Measurements from ENCODE around the gene DOCK2. TPM values are rescaled to one million over a fixed set of nuclear protein-coding genes. Genes with fewer than 3 reads are reported as not detected.
A peak's percentile ranks its signal among the peaks of the same experiment; 100 is the strongest.

The DOCK2 gene
- total RNA-seq, 1 experiment from 2014 or later: not detected

DNA sequence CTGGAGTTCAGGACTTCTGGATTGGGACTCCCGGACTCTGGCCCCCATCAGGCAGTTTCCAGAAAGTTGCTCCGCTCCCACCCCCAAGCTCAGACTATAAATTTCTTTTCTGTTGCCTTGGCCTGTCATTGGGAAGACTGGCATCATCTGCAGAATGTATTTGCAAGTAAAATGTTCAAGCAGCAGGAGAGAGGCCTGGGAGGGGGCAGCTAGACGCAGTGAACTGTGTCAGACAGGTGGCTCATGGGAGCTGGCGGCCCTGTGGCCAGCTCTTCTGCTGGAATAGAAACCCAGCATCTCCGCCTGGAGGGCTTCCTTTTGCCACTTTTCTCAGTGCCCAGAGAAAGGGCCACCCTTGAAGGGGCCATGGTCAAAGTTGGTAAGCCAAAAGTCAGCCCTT, 327.2 kb downstream of the DOCK2 start:
- intact Hi-C loops (cut with micrococcal nuclease; ENCODE audit: unreplicated experiment): no loop called here
- CTCF ChIA-PET: interaction anchor here (1.3 kb wide), 1 partner anchor 26 kb away, joined by 3 read pairs; no protein-coding TSS in a partner anchor
- Mint-ChIP-seq H3K4me3 (ENCODE audit: low read depth, unreplicated experiment) (no peak overlapping the region), H3K27me3 (ENCODE audit: unreplicated experiment) (peaks cover 66% of the 10 kb centered on the region), H3K36me3 (ENCODE audit: insufficient read depth, unreplicated experiment) (no peaks in the 10 kb centered on the region), H3K9me3 (ENCODE audit: low read depth, unreplicated experiment) (no peaks in the 10 kb centered on the region), H3K4me1 (ENCODE audit: low read depth, unreplicated experiment) (no peaks in the 10 kb centered on the region), H3K27ac (ENCODE audit: unreplicated experiment) (no peak overlapping the region)
- no TSS peak for BruUV-seq (replicated peaks)
- TF ChIP-seq, protein P1, sequence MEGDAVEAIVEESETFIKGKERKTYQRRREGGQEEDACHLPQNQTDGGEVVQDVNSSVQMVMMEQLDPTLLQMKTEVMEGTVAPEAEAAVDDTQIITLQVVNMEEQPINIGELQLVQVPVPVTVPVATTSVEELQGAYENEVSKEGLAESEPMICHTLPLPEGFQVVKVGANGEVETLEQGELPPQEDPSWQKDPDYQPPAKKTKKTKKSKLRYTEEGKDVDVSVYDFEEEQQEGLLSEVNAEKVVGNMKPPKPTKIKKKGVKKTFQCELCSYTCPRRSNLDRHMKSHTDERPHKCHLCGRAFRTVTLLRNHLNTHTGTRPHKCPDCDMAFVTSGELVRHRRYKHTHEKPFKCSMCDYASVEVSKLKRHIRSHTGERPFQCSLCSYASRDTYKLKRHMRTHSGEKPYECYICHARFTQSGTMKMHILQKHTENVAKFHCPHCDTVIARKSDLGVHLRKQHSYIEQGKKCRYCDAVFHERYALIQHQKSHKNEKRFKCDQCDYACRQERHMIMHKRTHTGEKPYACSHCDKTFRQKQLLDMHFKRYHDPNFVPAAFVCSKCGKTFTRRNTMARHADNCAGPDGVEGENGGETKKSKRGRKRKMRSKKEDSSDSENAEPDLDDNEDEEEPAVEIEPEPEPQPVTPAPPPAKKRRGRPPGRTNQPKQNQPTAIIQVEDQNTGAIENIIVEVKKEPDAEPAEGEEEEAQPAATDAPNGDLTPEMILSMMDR (IDR thresholded peaks at IDR 0.05; ENCODE audit: unreplicated experiment): no peak
- DNase-seq: no peak

DNA sequence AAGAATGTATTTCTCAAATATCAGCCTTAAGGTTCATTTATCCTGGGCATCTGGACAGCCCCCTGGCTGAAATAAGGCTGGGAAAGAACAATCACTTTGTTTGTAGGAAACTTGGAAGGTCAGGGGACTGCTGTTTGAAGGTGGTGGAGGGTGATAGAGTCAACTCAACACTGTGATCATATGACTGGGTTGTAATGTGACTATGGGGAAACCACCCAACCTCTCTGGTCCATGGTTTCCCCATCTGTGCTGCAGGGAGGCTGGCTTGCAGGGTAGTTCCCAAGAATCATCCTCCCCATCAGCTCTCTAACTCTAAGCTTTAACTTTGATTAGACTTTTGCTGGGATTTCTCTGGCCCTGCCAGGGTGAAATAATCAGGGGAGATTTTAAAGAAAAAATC, 333.3 kb downstream of the DOCK2 start:
- intact Hi-C loops (cut with micrococcal nuclease; ENCODE audit: unreplicated experiment): no loop called here
- Mint-ChIP-seq H3K4me1 (ENCODE audit: low read depth, unreplicated experiment) (peaks cover 9% of the 10 kb centered on the region), H3K4me3 (ENCODE audit: low read depth, unreplicated experiment) (no peak overlapping the region), H3K36me3 (ENCODE audit: insufficient read depth, unreplicated experiment) (no peaks in the 10 kb centered on the region), H3K27ac (ENCODE audit: unreplicated experiment) (no peak overlapping the region), H3K9me3 (ENCODE audit: low read depth, unreplicated experiment) (no peaks in the 10 kb centered on the region), H3K27me3 (ENCODE audit: unreplicated experiment) (peaks cover 88% of the 10 kb centered on the region)
- CTCF ChIA-PET: interaction anchor here (2.0 kb wide), 1 partner anchor 10 kb away, joined by 7 read pairs; the partner anchor contains the start of gene INSYN2B
- no TSS peak for BruUV-seq (replicated peaks)
- TF ChIP-seq, protein P1 (IDR thresholded peaks at IDR 0.05; ENCODE audit: unreplicated experiment): no peak
- DNase-seq: no peak

DNA sequence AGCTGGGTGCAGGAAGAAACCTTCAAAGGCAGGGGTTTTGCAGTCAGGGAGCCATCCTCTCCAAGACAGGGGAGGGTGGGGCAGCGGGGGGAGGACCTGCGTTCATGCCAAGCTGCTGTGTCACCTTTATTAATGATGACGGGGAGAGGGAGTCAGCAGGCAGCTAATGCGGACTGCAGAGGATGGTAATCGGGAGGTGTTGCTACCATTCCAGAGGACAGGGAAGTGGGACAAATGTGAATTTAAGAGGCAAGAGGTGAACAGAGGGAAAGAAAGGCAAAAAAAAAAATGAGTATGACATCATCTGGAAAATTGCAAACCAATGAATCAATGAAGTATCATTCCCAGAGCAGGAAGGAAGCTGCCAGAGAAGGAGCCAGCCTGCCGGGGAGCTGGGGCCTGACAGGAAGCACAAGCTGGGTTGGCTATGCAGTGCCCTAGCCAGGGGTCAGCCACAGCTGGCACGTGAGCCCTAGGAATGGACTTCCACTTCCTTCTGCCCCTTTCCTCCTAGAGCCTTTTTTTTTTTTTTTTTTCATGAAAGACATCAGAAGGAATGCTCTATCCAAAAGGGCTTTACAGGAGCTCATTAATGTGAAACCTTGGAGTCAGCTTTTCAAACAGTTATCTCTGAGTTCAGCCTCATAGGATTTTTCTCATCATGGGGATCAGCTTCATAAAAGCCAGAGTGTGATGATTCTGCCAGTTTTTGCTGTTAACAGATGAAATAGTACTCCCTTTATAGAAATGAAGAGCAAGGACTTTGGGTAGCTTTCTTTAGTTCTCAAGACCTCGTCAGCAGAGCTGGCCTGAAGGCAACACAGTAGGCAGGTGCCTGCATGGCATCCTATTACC, 334.1 kb downstream of the DOCK2 start:
- no peak overlapping the region for H3K27ac Mint-ChIP-seq (ENCODE audit: unreplicated experiment)

DNA sequence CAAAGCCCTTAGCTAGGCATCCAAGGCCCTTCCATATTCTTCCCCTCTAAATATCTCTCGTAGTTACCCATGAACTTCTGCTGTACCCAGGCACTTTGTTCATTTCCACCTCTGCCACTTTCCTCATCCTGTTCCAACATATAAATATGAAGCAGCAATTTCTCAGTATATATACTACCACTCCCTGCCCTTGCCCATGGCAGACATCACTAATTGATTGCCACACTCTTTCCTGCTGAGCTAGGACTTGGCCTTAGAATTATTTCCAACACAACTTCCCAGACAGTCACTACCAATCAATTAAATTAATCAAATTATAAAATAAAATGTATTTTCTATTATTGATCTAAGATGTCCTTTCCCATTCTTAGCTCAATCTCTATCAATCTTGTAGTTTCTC, 334.7 kb downstream of the DOCK2 start:
- BruUV-seq (replicated peaks): no TSS peak
- no peaks in the 10 kb centered on the region for H3K36me3 Mint-ChIP-seq (ENCODE audit: insufficient read depth, unreplicated experiment)
- CTCF ChIA-PET: interaction anchor here (0.6 to 2.0 kb wide), 2 partner anchors 9 to 14 kb away, joined by 7 to 11 read pairs; partner anchors contain the start of gene INSYN2B

More for the DNA sequence above, 334.1 kb downstream of the DOCK2 start:
- no peaks in the 10 kb centered on the region for H3K36me3 Mint-ChIP-seq (ENCODE audit: insufficient read depth, unreplicated experiment)
- intact Hi-C loops (cut with micrococcal nuclease; ENCODE audit: unreplicated experiment): no loop called here
- no TSS peak for BruUV-seq (replicated peaks)
- peaks cover 9% of the 10 kb centered on the region for H3K4me1 Mint-ChIP-seq (ENCODE audit: low read depth, unreplicated experiment)
- CTCF ChIA-PET: interaction anchor here (0.6 to 2.0 kb wide), 4 partner anchors 9 to 251 kb away, joined by 3 to 11 read pairs (median 6); partner anchors contain the start of gene INSYN2B
- TF ChIP-seq, protein P1 (IDR thresholded peaks at IDR 0.05; ENCODE audit: unreplicated experiment): no peak
- H3K27me3 Mint-ChIP-seq (ENCODE audit: unreplicated experiment): peaks cover 96% of the 10 kb centered on the region
- no peaks in the 10 kb centered on the region for H3K9me3 Mint-ChIP-seq (ENCODE audit: low read depth, unreplicated experiment)
- DNase-seq: peak; percentile 29
- H3K4me3 Mint-ChIP-seq (ENCODE audit: low read depth, unreplicated experiment): no peak overlapping the region

More for the DNA sequence above, 334.7 kb downstream of the DOCK2 start:
- no peaks in the 10 kb centered on the region for H3K9me3 Mint-ChIP-seq (ENCODE audit: low read depth, unreplicated experiment)
- TF ChIP-seq, protein P1 (IDR thresholded peaks at IDR 0.05; ENCODE audit: unreplicated experiment): no peak
- H3K27ac Mint-ChIP-seq (ENCODE audit: unreplicated experiment): no peak overlapping the region
- H3K4me1 Mint-ChIP-seq (ENCODE audit: low read depth, unreplicated experiment): peaks cover 9% of the 10 kb centered on the region
- H3K4me3 Mint-ChIP-seq (ENCODE audit: low read depth, unreplicated experiment): no peak overlapping the region
- intact Hi-C loops (cut with micrococcal nuclease; ENCODE audit: unreplicated experiment): no loop called here
- DNase-seq: no peak
- peaks cover 98% of the 10 kb centered on the region for H3K27me3 Mint-ChIP-seq (ENCODE audit: unreplicated experiment)

All from Calu3 (cell line).